Adipose tissue (tissue), 3 donors: ENCODE measurements around the gene RBMS1. TPM values are rescaled to one million over a fixed set of nuclear protein-coding genes. Genes with fewer than 3 reads are reported as not detected.

Experiments
- H3K27ac ChIP-seq: one replicate; pipeline ENCODE4 v1.5.1; 2013; ENCODE audit warnings: low read depth, low read length
- WGBS, 3 donors: extraction: QIAGEN DNeasy Blood & Tissue Kit; methylation state at CpG; one replicate each; pipeline ENCODE4 v1.1.7; 2013; 5-methylcytosine and 5-hydroxymethylcytosine counted together
- polyA plus RNA-seq, 3 donors: library from polyadenylated mRNA; stranded (reverse); fragments of 200-250 nt; gene quantifications; one replicate each; pipeline ENCODE4 v1.2.3, GENCODE V29; 2013
- donor health status: healthy with polysubstance abuse.
- donor health status: Bipolar disorder and iron deficiency.
- donor health status: healthy.

The RBMS1 gene
- 10 to 100 TPM in 2 of 3 donors, 1 to 10 TPM in 1; 8.5 to 75.7 (median 67.0) TPM for polyA plus RNA-seq

GRCh38 chr2:160493227-160494028 lies at the start of gene RBMS1:
Gene RBMS1 (minus strand): TSS chr2:160493807. CDS start chr2:160493363, 444 bp downstream.
- peak within 1 kb of the TSS; percentile 96 for H3K27ac ChIP-seq
- 0 to 1% (median 1%) methylated on average over 55 to 66 of the region's 66 CpGs for WGBS, 3 donors

GRCh38 chr2:160541745-160542144 lies 48.1 kb upstream of the RBMS1 start:
- no peak overlapping the region for H3K27ac ChIP-seq
- WGBS, 3 donors: 88 to 97% (median 94%) methylated on average over 3 of the region's 3 CpGs

GRCh38 chr2:160538559-160539355 lies 45.1 kb upstream of the RBMS1 start:
- H3K27ac ChIP-seq: no peak overlapping the region
- WGBS, 3 donors: 76 to 88% (median 86%) methylated on average over 5 of the region's 5 CpGs

GRCh38 chr2:160538115-160538514 lies 44.5 kb upstream of the RBMS1 start:
- no peak overlapping the region for H3K27ac ChIP-seq
- WGBS, 3 donors: 88 to 93% (median 91%) methylated on average over 4 of the region's 4 CpGs

GRCh38 chr2:160534996-160535395 lies 41.4 kb upstream of the RBMS1 start:
- H3K27ac ChIP-seq: no peak overlapping the region

GRCh38 chr2:160534249-160534648 lies 40.6 kb upstream of the RBMS1 start:
- no peak overlapping the region for H3K27ac ChIP-seq

More at GRCh38 chr2:160534996-160535395, 41.4 kb upstream of the RBMS1 start:
- 66 to 88% (median 79%) methylated on average over 1 of the region's 1 CpG for WGBS, 3 donors

- no peak overlapping the region for H3K27ac ChIP-seq
- 69 to 74% (median 71%) methylated on average over 2 of the region's 2 CpGs for WGBS, 3 donors
Measured at GRCh38 chr2:160533482-160533881, 39.9 kb upstream of the RBMS1 start.

GRCh38 chr2:160532388-160532787 lies 38.8 kb upstream of the RBMS1 start:
- no peak overlapping the region for H3K27ac ChIP-seq
- 87 to 95% (median 92%) methylated on average over 6 of the region's 6 CpGs for WGBS, 3 donors

GRCh38 chr2:160522951-160523710 lies 29.5 kb upstream of the RBMS1 start:
- H3K27ac ChIP-seq: no peak overlapping the region
- 85 to 87% (median 85%) methylated on average over 4 of the region's 4 CpGs for WGBS, 3 donors

- WGBS, 3 donors: 71 to 86% (median 71%) methylated on average over 2 of the region's 2 CpGs
- H3K27ac ChIP-seq: no peak overlapping the region
Measured at GRCh38 chr2:160517731-160518130, 24.1 kb upstream of the RBMS1 start.

- WGBS, 3 donors: 60 to 66% (median 63%) methylated on average over 10 of the region's 10 CpGs
- H3K27ac ChIP-seq: no peak overlapping the region
Measured at GRCh38 chr2:160516547-160517365, 23.1 kb upstream of the RBMS1 start.

- WGBS, 3 donors: 68 to 100% (median 91%) methylated on average over 1 of the region's 1 CpG
Measured at GRCh38 chr2:160515120-160515519, 21.5 kb upstream of the RBMS1 start.

GRCh38 chr2:160513120-160513519 lies 19.5 kb upstream of the RBMS1 start:
- no peak overlapping the region for H3K27ac ChIP-seq
- 48 to 88% (median 76%) methylated on average over 4 of the region's 4 CpGs for WGBS, 3 donors

More at GRCh38 chr2:160515120-160515519, 21.5 kb upstream of the RBMS1 start:
- no peak overlapping the region for H3K27ac ChIP-seq

- WGBS, 3 donors: 81 to 89% (median 89%) methylated on average over 4 of the region's 4 CpGs
Measured at GRCh38 chr2:160512491-160512890, 18.9 kb upstream of the RBMS1 start.

GRCh38 chr2:160510617-160511016 lies 17.0 kb upstream of the RBMS1 start:
- no peak overlapping the region for H3K27ac ChIP-seq
- 22 to 33% (median 25%) methylated on average over 2 of the region's 2 CpGs for WGBS, 3 donors

More at GRCh38 chr2:160512491-160512890, 18.9 kb upstream of the RBMS1 start:
- no peak overlapping the region for H3K27ac ChIP-seq

- 71 to 90% (median 77%) methylated on average over 2 of the region's 2 CpGs for WGBS, 3 donors
- H3K27ac ChIP-seq: no peak overlapping the region
Measured at GRCh38 chr2:160509016-160509415, 15.4 kb upstream of the RBMS1 start.

GRCh38 chr2:160507464-160507863 lies 13.9 kb upstream of the RBMS1 start:
- 41 to 71% (median 47%) methylated on average over 2 of the region's 2 CpGs for WGBS, 3 donors
- H3K27ac ChIP-seq: no peak overlapping the region

- 72 to 83% (median 73%) methylated on average over 3 of the region's 3 CpGs for WGBS, 3 donors
- no peak overlapping the region for H3K27ac ChIP-seq
Measured at GRCh38 chr2:160507046-160507407, 13.4 kb upstream of the RBMS1 start.
